Endothelial cell (in vitro differentiated cells): ENCODE results near the gene EIF2A. TPM values are rescaled to one million over a fixed set of nuclear protein-coding genes. Genes with fewer than 3 reads are reported as not detected.
A peak's percentile ranks its signal among the peaks of the same experiment; 100 is the strongest.

Experiments
- DNase-seq: peaks from one replicate; pipeline ENCODE4 v3.0.0; 2021; ENCODE audit warnings: low spot score
- H3K27ac Mint-ChIP-seq: one replicate; pipeline ENCODE4 v1.8.0; 2021; ENCODE audit warnings: mixed read lengths, inconsistent platforms; ENCODE audit not compliant: unreplicated experiment
- H3K27me3 Mint-ChIP-seq: one replicate; pipeline ENCODE4 v1.8.0; 2021; ENCODE audit warnings: mild to moderate bottlenecking, moderate library complexity, mixed read lengths, inconsistent platforms; ENCODE audit not compliant: unreplicated experiment
- H3K36me3 Mint-ChIP-seq: one replicate; pipeline ENCODE4 v1.8.0; 2021; ENCODE audit warnings: mild to moderate bottlenecking, low read depth, mixed read lengths, inconsistent platforms; ENCODE audit not compliant: unreplicated experiment
- H3K4me1 Mint-ChIP-seq: one replicate; pipeline ENCODE4 v1.8.0; 2021; ENCODE audit warnings: mild to moderate bottlenecking, mixed read lengths, inconsistent platforms; ENCODE audit not compliant: unreplicated experiment
- H3K4me3 Mint-ChIP-seq: one replicate; pipeline ENCODE4 v1.8.0; 2021; ENCODE audit warnings: mild to moderate bottlenecking, mixed read lengths, inconsistent platforms; ENCODE audit not compliant: unreplicated experiment
- H3K9me3 Mint-ChIP-seq: one replicate; pipeline ENCODE4 v1.8.0; 2021; ENCODE audit warnings: mixed read lengths, inconsistent platforms; ENCODE audit not compliant: unreplicated experiment
- total RNA-seq: library from RNA; stranded (reverse); fragmentation: NEBNext Ultra II Directional; extraction: Animal tissue kit (Norgen Biotek cat#: 25700); gene quantifications from one replicate; pipeline ENCODE4 v1.2.1, GENCODE V29; 2021; ENCODE audit not compliant: unreplicated experiment
- TF ChIP-seq, protein P1 (sequence below): fragments of 200-600 bp; sonication (generic); IDR thresholded peaks from one replicate; pipeline ENCODE4 v1.5.0; 2021; ENCODE audit warnings: antibody characterized with exemption; ENCODE audit not compliant: unreplicated experiment

Gene EIF2A
- total RNA-seq, 1 donor from 2014 or later, result 68.8 TPM

GRCh38 chr3:150626148-150626930 lies 79.8 kb downstream of the EIF2A start:
- DNase-seq, result no peak
- H3K4me3 Mint-ChIP-seq, result no peak overlapping the region
- TF ChIP-seq, protein P1, sequence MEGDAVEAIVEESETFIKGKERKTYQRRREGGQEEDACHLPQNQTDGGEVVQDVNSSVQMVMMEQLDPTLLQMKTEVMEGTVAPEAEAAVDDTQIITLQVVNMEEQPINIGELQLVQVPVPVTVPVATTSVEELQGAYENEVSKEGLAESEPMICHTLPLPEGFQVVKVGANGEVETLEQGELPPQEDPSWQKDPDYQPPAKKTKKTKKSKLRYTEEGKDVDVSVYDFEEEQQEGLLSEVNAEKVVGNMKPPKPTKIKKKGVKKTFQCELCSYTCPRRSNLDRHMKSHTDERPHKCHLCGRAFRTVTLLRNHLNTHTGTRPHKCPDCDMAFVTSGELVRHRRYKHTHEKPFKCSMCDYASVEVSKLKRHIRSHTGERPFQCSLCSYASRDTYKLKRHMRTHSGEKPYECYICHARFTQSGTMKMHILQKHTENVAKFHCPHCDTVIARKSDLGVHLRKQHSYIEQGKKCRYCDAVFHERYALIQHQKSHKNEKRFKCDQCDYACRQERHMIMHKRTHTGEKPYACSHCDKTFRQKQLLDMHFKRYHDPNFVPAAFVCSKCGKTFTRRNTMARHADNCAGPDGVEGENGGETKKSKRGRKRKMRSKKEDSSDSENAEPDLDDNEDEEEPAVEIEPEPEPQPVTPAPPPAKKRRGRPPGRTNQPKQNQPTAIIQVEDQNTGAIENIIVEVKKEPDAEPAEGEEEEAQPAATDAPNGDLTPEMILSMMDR, result no peak
- no peaks in the 10 kb centered on the region for H3K4me1 Mint-ChIP-seq
- H3K9me3 Mint-ChIP-seq, result no peaks in the 10 kb centered on the region
- H3K27me3 Mint-ChIP-seq, result peaks cover 2% of the 10 kb centered on the region
- peaks cover 6% of the 10 kb centered on the region for H3K36me3 Mint-ChIP-seq
- no peak overlapping the region for H3K27ac Mint-ChIP-seq

GRCh38 chr3:150627557-150627956 lies 81.0 kb downstream of the EIF2A start:
- Mint-ChIP-seq H3K9me3 (no peaks in the 10 kb centered on the region), H3K36me3 (peaks cover 6% of the 10 kb centered on the region), H3K4me1 (no peaks in the 10 kb centered on the region), H3K27ac (no peak overlapping the region), H3K4me3 (no peak overlapping the region), H3K27me3 (peaks cover 2% of the 10 kb centered on the region)
- no peak for DNase-seq
- TF ChIP-seq, protein P1, result no peak

GRCh38 chr3:150631515-150632221 lies 85.1 kb downstream of the EIF2A start:
- Mint-ChIP-seq H3K27me3 (no peaks in the 10 kb centered on the region), H3K27ac (no peak overlapping the region), H3K9me3 (no peaks in the 10 kb centered on the region), H3K4me1 (peaks cover 14% of the 10 kb centered on the region), H3K36me3 (peaks cover under 1% of the 10 kb centered on the region), H3K4me3 (no peak overlapping the region)
- DNase-seq, result no peak
- TF ChIP-seq, protein P1, result no peak

DNA sequence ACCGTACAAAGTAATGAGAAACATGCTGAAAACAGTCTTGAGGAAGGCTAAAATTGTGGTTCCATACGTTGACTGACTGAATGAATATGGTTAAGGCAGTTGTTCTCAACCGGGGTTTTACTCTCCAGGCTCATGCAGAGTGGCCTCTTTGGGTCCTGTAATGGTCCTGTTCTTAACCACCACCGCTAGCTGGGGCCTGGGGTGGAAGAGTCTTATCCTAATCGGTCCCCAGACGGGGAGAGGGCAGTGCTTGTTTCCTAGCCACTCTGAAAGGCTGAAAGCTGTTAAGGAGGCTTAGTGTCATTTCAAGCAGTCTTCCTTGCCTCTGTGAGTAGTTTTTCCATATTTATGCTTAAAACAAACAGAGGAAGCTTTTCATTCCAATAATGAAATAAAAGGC lies 88.5 kb downstream of the EIF2A start:
- H3K27me3 Mint-ChIP-seq, result peaks cover 2% of the 10 kb centered on the region
- no peak overlapping the region for H3K4me3 Mint-ChIP-seq
- TF ChIP-seq, protein P1, result no peak
- DNase-seq, result no peak
- H3K27ac Mint-ChIP-seq, result peak overlapping the region; percentile 61
- H3K36me3 Mint-ChIP-seq, result no peaks in the 10 kb centered on the region
- H3K4me1 Mint-ChIP-seq, result peaks cover 14% of the 10 kb centered on the region
- H3K9me3 Mint-ChIP-seq, result no peaks in the 10 kb centered on the region

DNA sequence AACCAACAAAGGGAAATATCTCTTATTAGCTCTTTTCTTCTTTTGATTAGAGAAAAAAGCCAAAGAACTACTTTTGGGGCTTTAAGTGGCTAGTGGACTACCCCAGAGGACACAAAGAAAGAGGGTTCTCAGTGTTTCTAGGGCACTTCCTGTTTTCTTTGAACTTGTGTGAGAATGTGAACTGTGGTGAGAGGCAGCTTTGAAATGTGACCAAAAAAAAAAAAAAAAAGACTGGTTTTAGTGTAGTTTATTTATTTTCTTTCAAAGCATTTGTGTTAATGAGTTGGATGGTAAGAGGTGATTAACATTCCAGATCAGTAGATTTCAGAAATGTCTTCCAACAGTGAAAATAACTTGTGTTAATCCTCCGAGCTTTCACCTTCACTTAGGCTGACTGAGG lies 88.9 kb downstream of the EIF2A start:
- peak overlapping the region; percentile 61 for H3K27ac Mint-ChIP-seq

More for the DNA sequence above, 88.9 kb downstream of the EIF2A start:
- H3K4me3 Mint-ChIP-seq, result no peak overlapping the region
- no peaks in the 10 kb centered on the region for H3K36me3 Mint-ChIP-seq
- TF ChIP-seq, protein P1, result no peak
- peaks cover 2% of the 10 kb centered on the region for H3K27me3 Mint-ChIP-seq
- peaks cover 14% of the 10 kb centered on the region for H3K4me1 Mint-ChIP-seq
- no peak for DNase-seq
- no peaks in the 10 kb centered on the region for H3K9me3 Mint-ChIP-seq
